NOMO-1 treated with dmso at 0.1 percent for 144 hours (cell line): ENCODE measurements around the gene GPR89A.
"Not testable (repeated sequence)": the region's sequence is repeated elsewhere in the genome, so short reads cannot be mapped to it uniquely, and the experiment has no call there.

Source experiments
- DNase-seq: peaks from one replicate; lab custom pipeline; 2025; ENCODE audit not compliant: unreplicated experiment; lab: John Stamatoyannopoulos, UW

The GPR89A gene

DNA sequence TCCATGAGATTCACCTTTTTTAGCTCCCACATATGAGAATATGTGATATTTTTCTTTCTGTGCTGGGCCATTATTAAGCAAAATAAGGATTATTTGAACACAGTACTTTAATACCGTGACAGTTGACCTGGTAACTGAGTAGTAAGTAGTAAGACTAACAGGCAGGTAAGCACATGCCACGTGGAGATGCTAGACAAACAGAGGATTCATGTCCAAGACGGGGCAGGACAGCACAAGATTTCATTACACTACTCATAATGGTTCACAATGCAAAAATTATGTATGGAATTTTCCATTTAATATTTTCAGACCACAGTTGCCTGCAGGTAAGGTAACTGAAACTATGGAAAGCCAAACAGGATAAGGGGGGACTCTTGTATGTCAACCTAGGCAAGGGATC is 77.1 kb downstream of the GPR89A start:
- DNase-seq, result not testable (repeated sequence)

DNA sequence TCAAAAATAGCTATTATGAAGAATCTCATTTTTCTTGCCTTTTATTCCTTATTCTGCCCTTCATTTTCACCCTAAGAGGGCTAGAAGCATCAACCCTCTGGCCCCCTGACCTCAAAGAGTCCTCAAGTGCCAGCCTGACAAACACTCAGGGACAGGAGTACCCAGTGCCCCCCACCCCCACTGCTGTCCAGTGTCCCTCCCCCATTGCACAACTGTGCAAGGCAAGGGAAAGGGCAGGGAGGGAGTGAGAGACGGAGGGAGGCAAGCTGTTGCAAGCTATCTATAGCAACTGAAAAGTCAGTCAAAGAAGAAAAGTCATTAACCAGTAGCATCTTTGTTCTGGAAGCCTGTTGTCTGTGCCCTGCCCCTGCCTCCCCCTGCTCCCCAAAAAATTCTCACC is 78.3 kb downstream of the GPR89A start:
- DNase-seq, result not testable (repeated sequence)

- no peak for DNase-seq
Measured at GRCh38 chr1:145688328-145688727, 80.5 kb downstream of the GPR89A start.

DNA sequence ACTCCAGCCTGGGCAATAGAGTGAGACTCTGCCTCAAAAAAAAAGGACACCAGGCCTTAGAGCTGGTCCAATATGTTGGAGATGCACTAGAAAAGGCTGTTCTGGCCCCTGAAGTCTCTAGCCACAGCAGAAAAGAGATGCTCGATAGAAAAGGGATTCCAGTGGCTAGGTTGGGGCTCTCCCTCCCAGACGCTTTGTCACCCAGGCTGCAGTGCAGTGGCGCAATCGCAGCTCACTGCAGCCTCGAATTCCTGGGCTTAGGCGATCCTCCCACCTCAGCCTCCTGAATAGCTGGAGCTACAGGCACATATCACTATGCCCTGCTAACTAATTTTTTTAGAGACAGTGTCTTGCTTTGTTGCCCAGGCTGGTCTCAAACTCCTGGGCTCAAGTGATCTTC is 81.1 kb downstream of the GPR89A start:
- DNase-seq, result no peak

DNA sequence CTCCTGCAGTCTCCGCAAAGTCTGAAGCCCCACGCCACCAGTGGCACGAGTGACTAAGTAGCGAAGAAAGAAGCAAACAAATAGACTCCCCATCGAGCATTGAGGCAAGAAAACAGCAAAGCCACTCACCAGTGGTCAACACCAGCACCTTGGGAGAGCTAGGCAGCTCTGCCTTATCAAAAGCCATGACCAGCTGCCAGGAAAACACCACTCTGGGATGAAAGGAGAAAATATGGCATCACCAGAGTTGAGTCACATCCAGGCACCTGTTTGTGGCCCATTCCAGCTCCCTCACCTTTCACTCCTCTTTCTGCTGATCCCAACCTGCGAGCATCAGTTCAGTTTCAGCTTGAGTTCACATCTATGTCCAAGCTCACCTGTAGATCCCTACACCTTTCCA is 82.1 kb downstream of the GPR89A start:
- DNase-seq, result no peak

DNA sequence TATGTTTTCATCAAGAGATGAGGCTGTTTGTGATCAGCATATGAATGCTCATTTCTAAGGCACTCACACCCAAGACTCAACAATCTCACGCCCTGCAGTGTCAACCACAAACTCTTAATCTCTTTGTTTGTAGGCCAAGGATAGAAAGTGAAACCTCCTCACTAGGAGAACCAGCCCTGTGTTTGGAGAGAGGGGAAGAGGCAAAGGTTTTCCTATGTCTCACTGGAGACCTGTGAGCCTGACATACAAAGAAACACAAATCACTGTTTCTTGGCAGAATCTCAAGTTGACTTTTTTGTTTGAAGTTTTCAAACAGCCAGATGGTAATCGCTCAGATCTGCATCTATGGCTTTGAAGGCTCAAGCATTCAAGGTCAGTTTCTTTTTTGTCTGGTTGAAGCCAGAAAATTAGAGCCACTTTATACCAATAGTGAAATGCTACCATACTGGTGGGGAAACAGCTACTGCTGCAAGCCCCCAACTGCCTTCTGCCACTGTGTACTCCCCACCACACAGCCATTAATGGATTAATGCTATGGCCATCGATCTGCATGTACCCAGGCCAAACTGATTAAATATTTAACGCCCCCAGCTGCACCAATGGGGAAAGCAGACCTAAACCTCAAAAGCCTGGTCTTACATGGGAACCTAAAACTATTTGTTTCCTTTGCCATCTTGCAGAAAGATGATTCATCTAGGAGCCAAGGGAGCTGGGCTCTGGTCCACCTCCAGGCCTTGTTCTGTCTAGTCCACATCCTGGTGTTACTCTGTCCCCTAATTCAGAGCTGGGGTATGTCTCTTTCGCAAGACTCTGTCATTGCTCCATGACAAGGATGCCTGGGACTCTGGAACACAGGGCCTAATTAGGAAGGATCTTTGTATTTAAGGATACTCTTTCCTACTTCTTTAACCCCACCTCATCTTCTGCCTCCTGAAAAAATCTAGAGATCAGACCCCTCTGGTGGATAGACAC is 83.1 kb downstream of the GPR89A start:
- DNase-seq, result peak; percentile 6

DNA sequence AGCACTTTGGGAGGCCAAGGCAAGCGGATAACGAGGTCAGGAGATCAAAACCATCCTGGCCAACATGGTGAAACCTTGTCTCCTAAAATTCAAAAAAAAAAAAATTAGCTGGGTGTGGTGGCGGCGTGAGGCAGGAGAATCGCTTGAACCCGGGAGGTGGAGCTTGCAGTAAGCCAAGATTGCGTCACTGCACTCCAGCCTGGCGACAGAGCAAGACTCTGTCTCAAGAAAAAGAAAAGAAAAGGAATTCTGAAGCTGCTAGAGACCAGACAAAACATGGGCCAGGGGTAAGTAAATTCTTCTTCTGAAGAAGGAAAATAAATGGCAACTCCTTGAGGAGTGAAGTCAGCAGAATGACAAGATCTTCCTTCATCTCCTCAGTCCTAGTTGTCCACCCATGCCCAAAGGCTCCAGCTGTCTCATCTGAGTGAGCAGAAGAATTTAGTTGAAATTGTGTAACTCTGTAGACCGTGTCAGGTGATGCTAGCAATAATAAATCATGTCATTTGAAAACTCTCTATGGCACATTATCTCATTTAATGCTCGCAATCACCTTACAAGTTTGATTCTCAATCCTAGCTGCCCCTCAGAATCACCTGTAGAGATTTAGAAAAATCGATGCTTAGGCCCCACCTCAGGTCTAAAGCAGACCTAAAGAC is 85.1 kb downstream of the GPR89A start:
- DNase-seq, result no peak

DNA sequence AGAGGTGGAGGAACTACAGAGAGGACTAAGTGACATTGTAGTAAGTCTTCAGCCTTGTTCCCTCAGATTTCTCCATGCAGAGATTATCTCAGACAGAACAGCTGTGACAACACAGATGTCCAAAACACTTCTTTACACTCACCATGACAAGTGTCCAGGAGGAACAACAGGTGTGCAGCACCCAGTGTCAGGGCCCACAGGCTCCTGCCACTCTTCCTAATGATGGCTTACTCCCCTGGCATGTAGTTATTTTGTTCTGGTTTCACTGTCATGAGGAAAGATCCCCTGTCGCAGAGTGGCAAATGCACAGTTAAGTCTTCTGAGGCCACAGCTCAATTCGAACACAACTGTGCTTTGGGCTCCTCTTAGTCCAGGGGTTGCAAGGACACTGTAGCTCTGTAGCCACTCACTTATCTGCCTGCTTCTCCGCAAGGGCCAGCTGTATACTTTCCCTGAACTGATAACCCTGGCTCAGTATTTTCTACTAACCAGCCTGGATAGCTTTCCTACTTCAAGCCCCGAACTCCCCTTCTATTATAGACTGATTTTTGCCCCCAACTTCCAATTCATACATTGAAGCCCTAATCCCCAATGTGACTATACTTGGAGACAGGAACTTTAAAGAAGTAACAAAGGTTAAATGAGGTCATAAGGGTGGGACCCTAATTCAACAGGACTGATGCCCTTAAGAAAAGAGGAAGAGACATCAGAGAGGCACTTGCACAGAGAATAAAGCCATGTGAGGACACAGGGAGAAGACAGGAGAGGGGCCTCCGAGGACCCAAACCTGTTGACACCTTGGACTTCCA is 88.2 kb downstream of the GPR89A start:
- DNase-seq, result peak; percentile 9

GRCh38 chr1:145696630-145696960 is 88.8 kb downstream of the GPR89A start:
- DNase-seq, result no peak

GRCh38 chr1:145701306-145701862 is 93.6 kb downstream of the GPR89A start:
- no peak for DNase-seq

GRCh38 chr1:145702052-145702451 is 94.3 kb downstream of the GPR89A start:
- DNase-seq, result no peak

DNA sequence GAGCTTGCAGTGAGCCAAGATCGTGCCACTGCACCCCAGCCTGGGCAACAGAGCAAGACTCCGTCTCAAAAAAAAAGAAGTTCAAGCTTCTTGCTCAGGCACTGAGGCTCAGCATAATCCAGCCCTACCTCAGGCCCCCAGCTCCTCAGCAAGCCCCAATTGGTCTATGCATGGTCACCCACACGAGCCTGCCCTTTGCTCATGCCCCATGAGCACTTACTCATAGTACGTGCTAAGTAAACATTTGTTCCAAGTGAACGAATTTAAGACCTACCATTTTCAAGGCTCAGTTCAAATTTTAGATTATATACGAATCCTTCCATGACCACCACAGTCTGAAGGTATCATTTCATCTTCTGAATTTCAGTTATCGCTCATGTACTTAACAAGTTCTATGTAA is 95.0 kb downstream of the GPR89A start:
- no peak for DNase-seq

GRCh38 chr1:145705622-145706021 is 97.8 kb downstream of the GPR89A start:
- DNase-seq, result no peak

DNA sequence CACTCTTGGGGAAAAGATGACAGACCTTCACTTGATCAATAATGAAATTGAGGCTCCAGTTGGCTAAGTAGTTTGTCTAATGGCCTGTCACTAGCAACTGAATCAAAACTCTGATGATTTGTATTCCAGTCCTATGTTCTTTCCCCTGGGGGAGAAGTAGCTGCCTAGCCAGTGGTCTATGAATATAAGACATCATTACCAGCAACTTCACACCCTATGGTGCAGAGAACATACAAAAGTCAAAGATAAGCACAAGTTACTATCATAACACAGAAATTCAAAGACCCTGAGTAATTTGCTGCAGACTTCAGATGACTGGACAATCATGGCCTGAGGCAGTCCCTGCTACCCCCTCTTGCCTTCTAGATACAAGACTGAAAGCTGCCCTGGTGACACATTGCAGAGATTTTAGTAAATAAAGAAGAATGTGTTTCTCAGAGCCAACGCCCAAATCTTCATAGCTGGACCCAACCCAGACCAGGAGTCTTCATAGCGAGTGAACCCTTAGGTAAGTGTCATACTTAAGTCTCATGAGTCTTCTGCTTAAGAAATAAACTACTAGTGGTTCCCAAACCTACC is 98.4 kb downstream of the GPR89A start:
- DNase-seq, result no peak

- no peak for DNase-seq
Measured at GRCh38 chr1:145707183-145707867, 99.5 kb downstream of the GPR89A start, which contains the start of gene PDZK1. Gene PDZK1, minus strand, starts transcription at chr1:145707368. Its CDS starts 19,347 bp downstream, at chr1:145688021.

GRCh38 chr1:145708063-145708462 is 100.3 kb downstream of the GPR89A start:
- no peak for DNase-seq

DNA sequence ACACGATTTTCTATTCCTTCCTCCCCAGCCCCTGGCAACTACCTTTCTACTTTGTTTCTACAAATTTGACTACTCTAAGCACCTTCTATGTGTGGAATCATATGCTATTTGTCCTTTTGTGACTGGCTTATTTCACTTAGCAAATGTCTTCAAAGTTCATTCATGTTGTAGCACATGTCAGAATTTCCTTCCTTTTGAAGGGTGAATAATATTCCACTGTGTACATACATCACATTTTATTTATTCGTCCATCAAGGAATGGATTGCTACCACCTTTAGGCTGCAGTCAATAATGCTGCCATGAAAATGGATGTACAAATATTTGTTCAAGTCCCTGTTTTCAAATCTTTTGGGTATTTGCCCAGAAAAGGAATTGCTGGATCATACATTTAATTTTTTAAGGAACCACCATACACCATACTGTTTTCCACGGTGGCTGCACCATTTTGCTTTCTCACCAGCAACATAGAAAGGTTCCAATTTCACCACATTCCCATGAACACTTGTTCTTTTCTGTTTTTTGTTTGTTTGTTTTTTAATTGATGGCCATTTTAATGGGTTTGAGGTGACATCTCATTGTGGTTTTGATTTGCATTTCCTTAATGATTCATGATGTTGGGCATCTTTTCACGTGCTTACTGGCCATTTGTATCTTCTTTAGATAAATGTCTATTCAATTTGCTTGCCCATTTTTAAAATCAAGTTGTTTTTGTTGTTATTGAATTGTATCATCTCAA is 102.7 kb downstream of the GPR89A start:
- no peak for DNase-seq

DNA sequence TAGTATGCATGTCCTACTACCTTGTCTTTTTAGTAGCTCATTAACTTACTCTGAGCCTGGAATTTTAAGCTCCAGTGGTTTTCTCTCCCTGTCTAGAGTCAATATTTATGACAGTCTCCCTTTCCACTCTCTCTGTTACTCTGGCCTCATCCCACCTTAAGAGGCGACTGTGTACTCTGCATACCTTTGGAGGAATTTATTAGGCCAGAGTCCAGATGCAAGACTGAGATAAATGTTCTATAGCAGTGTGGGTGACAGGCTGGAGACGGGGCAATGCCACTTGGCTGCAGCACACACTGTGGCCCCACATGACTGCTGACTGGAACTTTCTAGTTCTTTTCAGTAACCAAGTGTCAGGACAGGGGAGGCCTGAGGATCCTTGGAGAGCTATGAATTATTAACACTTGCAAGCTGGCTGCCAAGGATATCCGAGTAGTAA is 103.4 kb downstream of the GPR89A start:
- no peak for DNase-seq

- no peak for DNase-seq
Measured at GRCh38 chr1:145714524-145715111, 106.8 kb downstream of the GPR89A start.
